ENCODE data around the gene PPP1R15B. TPM values are rescaled to one million over a fixed set of nuclear protein-coding genes. Genes with fewer than 3 reads are reported as not detected.
A peak's percentile ranks its signal among the peaks of the same experiment; 100 is the strongest.

PPP1R15B gene
- polyA plus RNA-seq, 1 donor (not counting 4 experiments of a cell fraction or from before 2014, with no cell fraction given), result 19.1 TPM

DNA sequence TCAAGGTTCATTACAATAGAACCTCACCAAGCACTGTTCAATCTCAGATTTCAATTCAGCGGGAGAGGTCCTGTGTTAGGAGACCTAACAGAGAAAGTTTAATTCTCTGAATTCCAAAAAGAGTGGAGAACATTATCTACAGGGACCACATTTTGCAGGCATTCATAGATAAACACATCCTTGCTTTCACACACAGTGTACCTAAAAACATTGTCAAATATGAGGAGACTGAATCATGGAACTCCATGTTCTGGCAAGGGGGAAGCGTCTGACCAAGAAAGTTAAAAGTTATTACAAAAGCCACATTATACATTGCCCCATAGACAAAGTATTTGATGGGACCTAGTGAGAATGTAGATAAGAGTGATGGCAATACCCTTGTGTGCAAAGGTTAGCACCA, 21.1 kb upstream of the PPP1R15B start:
- Histone ChIP-seq H3K27ac (ENCODE audit: control insufficient read depth, insufficient read depth, low read length) (no peak overlapping the region), H4K20me1 (ENCODE audit: control insufficient read depth, extremely low read depth, insufficient read depth, low read length) (no peaks in the 10 kb centered on the region), H3K9ac (ENCODE audit: control insufficient read depth, extremely low read depth, insufficient read depth, low read length) (no peak overlapping the region), H3K27me3 (ENCODE audit: control insufficient read depth, extremely low read depth, insufficient read depth, low read length) (no peaks in the 10 kb centered on the region), H2AFZ (ENCODE audit: control insufficient read depth, low read length) (no peak overlapping the region), H3K9me1 (ENCODE audit: control insufficient read depth, extremely low read depth, insufficient read depth, low read length) (peaks cover 2% of the 10 kb centered on the region), H3K79me2 (ENCODE audit: control insufficient read depth, insufficient read depth, low read length) (no peaks in the 10 kb centered on the region), H3K36me3 (ENCODE audit: control insufficient read depth in 2 of 2, extremely low read depth in 1 of 2, insufficient read depth in 2 of 2, low read length in 2 of 2) (peaks cover 0 to 5% of the 10 kb centered on the region in 2 experiments), H3K9me3 (ENCODE audit: control insufficient read depth, low read depth, low read length) (no peaks in the 10 kb centered on the region), H3K4me3 (ENCODE audit: control insufficient read depth in 2 of 3, extremely low read depth in 1 of 3, insufficient read depth in 2 of 3, low read depth in 1 of 3, low read length in 3 of 3) (no peak overlapping the region), H3K4me2 (ENCODE audit: control insufficient read depth, extremely low read depth, insufficient read depth, low read depth, low read length) (no peak overlapping the region), H3K4me1 (ENCODE audit: control insufficient read depth, extremely low read depth, insufficient read depth, low read length) (peaks cover 26% of the 10 kb centered on the region)
- TF ChIP-seq, protein P1, sequence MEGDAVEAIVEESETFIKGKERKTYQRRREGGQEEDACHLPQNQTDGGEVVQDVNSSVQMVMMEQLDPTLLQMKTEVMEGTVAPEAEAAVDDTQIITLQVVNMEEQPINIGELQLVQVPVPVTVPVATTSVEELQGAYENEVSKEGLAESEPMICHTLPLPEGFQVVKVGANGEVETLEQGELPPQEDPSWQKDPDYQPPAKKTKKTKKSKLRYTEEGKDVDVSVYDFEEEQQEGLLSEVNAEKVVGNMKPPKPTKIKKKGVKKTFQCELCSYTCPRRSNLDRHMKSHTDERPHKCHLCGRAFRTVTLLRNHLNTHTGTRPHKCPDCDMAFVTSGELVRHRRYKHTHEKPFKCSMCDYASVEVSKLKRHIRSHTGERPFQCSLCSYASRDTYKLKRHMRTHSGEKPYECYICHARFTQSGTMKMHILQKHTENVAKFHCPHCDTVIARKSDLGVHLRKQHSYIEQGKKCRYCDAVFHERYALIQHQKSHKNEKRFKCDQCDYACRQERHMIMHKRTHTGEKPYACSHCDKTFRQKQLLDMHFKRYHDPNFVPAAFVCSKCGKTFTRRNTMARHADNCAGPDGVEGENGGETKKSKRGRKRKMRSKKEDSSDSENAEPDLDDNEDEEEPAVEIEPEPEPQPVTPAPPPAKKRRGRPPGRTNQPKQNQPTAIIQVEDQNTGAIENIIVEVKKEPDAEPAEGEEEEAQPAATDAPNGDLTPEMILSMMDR (optimal IDR thresholded peaks at IDR 0.05 in 1 of 3, IDR thresholded peaks at IDR 0.05 in 1 of 3, conservative IDR thresholded peaks at IDR 0.05 in 1 of 3; ENCODE audit: extremely low read depth in 1 of 3, insufficient read depth in 2 of 3, low read length in 3 of 3), result no peak
- TF ChIP-seq EZH2 (IDR thresholded peaks at IDR 0.05; ENCODE audit: low read length), result no peak
- DNase-seq (ENCODE audit: low read depth, low spot score) (no peak), FAIRE-seq (no peak)
- dilution Hi-C loops (cut with MboI; ENCODE audit: extremely low pct_ligation_motif_present, low sequenced_read_pairs), result no loop called here

DNA sequence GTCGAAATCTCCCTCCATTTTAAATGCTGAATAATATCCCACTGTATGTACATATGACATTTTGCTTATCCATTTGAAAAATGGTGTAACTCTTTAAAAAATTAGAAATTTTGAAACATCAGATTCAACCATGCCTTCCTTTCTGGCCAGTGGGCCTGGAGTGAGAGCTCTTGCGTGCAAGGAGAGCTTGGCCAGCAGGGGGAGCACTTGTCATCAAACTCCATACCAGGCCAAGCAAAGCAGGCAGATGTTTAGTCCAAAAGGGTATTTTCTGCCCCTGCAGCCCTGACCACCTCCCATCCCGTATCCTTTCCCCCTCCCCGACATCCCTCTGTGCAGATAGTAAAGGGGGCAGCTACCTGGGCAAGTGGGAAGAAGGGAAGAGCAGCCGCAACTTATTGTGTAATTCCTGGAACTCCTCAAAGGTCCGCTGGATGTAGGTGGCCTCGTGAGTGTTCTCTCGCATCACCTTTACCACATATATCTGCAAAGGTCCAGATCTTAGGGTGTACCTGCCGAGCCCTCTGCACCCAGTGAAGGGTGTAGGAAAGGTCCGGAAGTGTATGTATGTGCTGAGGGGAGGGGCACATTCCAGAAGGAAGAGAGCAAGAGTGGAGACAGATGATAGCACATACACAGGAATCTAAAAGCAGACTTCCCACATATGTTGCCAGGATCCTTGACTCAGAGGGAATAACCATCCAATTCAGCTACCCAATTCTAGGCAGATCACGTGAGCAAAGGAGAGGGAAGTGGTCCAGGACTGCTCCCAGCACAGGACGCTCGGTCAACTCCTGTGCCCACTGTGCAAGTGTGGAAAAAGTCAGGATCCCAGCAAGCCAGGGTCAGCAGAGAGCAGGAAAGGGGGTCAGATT, 19.9 kb upstream of the PPP1R15B start:
- H3K9me3 ChIP-seq (ENCODE audit: control insufficient read depth, low read depth, low read length), result no peaks in the 10 kb centered on the region
- H3K36me3 ChIP-seq (ENCODE audit: control insufficient read depth in 2 of 2, extremely low read depth in 1 of 2, insufficient read depth in 2 of 2, low read length in 2 of 2), result peaks cover 0 to 5% of the 10 kb centered on the region in 2 experiments
- dilution Hi-C loops (cut with MboI; ENCODE audit: extremely low pct_ligation_motif_present, low sequenced_read_pairs), result no loop called here
- TF ChIP-seq, protein P1 (optimal IDR thresholded peaks at IDR 0.05 in 1 of 3, IDR thresholded peaks at IDR 0.05 in 1 of 3, conservative IDR thresholded peaks at IDR 0.05 in 1 of 3; ENCODE audit: extremely low read depth in 1 of 3, insufficient read depth in 2 of 3, low read length in 3 of 3), result peak; percentile 87 to 94 (median 91)
- TF ChIP-seq EZH2 (IDR thresholded peaks at IDR 0.05; ENCODE audit: low read length), result no peak
- peak; percentile 78 for DNase-seq (ENCODE audit: low read depth, low spot score)
- peak overlapping the region; percentile 72 for H3K4me2 ChIP-seq (ENCODE audit: control insufficient read depth, extremely low read depth, insufficient read depth, low read depth, low read length)
- no peaks in the 10 kb centered on the region for H4K20me1 ChIP-seq (ENCODE audit: control insufficient read depth, extremely low read depth, insufficient read depth, low read length)
- no peaks in the 10 kb centered on the region for H3K27me3 ChIP-seq (ENCODE audit: control insufficient read depth, extremely low read depth, insufficient read depth, low read length)
- FAIRE-seq, result peak; percentile 79
- peak overlapping the region; percentile 64 for H2AFZ ChIP-seq (ENCODE audit: control insufficient read depth, low read length)
- no peak overlapping the region for H3K27ac ChIP-seq (ENCODE audit: control insufficient read depth, insufficient read depth, low read length)
- H3K9me1 ChIP-seq (ENCODE audit: control insufficient read depth, extremely low read depth, insufficient read depth, low read length), result peaks cover 2% of the 10 kb centered on the region
- H3K4me3 ChIP-seq (ENCODE audit: control insufficient read depth in 2 of 3, extremely low read depth in 1 of 3, insufficient read depth in 2 of 3, low read depth in 1 of 3, low read length in 3 of 3), result peak overlapping the region in 1 of 3 experiments; percentile 20
- H3K79me2 ChIP-seq (ENCODE audit: control insufficient read depth, insufficient read depth, low read length), result no peaks in the 10 kb centered on the region
- peak overlapping the region; percentile 31 for H3K9ac ChIP-seq (ENCODE audit: control insufficient read depth, extremely low read depth, insufficient read depth, low read length)
- H3K4me1 ChIP-seq (ENCODE audit: control insufficient read depth, extremely low read depth, insufficient read depth, low read length), result peaks cover 25% of the 10 kb centered on the region
